Gastrocnemius medialis (tissue), 4 donors: Measurements from ENCODE around the gene DPP9.

Source experiments
- POLR2A ChIP-seq, 2 donors: fragments of 450-650 bp; IDR thresholded peaks; one replicate each; pipeline ENCODE4 v1.6.1; 2017; ENCODE audit warnings: antibody characterized with exemption in 2 of 2, mild to moderate bottlenecking in 2 of 2, moderate library complexity in 2 of 2
- TF ChIP-seq, protein P1 (sequence below), 5 experiments: fragments of 450-650 bp in 3 of 5; fragments of 200-600 bp in 2 of 5; sonication (generic) in 2 of 5; IDR thresholded peaks in 4 of 5; conservative IDR thresholded peaks in 1 of 5; 1 replicate in 4 of 5; 2 replicates in 1 of 5; pipeline ENCODE4 v1.5.1; 2016 to 2019; ENCODE audit warnings: antibody characterized with exemption in 5 of 5, mild to moderate bottlenecking in 3 of 5, moderate library complexity in 3 of 5

GRCh38 chr19:4640247-4641000 is 83.2 kb downstream of the DPP9 start:
- TF ChIP-seq POLR2A (IDR thresholded peaks at IDR 0.05): no peak
- TF ChIP-seq, protein P1, sequence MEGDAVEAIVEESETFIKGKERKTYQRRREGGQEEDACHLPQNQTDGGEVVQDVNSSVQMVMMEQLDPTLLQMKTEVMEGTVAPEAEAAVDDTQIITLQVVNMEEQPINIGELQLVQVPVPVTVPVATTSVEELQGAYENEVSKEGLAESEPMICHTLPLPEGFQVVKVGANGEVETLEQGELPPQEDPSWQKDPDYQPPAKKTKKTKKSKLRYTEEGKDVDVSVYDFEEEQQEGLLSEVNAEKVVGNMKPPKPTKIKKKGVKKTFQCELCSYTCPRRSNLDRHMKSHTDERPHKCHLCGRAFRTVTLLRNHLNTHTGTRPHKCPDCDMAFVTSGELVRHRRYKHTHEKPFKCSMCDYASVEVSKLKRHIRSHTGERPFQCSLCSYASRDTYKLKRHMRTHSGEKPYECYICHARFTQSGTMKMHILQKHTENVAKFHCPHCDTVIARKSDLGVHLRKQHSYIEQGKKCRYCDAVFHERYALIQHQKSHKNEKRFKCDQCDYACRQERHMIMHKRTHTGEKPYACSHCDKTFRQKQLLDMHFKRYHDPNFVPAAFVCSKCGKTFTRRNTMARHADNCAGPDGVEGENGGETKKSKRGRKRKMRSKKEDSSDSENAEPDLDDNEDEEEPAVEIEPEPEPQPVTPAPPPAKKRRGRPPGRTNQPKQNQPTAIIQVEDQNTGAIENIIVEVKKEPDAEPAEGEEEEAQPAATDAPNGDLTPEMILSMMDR (IDR thresholded peaks at IDR 0.05 in 4 of 5, conservative IDR thresholded peaks at IDR 0.05 in 1 of 5): no peak
